OCI-M1 (cell line): ENCODE data around the gene CUX1.
A peak's percentile ranks its signal among the peaks of the same experiment; 100 is the strongest.
"Not testable (repeated sequence)": the region's sequence is repeated elsewhere in the genome, so short reads cannot be mapped to it uniquely, and the experiment has no call there.

ENCODE experiments used
- DNase-seq: peaks from one replicate; lab custom pipeline; 2025; lab: John Stamatoyannopoulos, UW

Gene CUX1

DNA sequence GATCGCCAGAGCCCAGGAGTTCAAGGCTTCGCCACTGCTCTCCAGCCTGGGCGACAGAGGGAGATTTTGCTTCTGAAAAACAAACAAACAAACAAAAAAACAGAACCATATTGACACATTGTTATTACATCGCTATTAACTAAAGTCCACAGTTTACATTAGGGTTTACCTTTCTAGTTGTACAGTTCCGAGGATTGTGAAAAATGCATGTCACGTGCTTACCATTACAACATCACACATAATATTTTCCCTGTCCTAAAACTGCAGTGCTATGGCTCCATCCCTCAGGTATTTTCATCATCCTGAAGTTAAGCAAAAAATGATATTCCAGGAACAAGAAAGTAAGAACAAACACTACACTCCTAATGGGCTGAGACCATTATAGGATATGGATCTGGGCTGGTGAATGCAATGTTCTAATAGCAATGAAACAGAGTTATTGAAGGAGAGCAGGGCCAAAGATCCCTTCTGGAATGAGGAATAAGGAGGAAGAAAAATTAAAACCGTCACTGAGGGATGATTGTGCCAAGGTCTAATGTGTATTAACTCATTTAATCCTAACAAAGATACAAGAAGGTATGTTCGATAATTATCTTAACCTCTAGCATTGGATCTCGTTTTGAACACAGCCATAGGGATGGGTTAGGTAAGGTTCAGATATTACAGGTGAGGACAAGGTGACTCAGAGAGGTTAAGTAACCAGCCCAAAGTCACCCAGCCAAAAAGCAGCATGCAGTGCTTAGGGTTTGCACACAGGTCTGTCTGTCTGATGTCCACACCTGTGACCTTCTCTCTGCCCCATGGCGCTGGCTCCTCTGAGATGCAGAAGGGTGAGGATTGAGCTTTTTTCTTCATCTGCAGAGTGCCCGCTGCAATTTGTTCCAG lies 14.0 kb upstream of the CUX1 start:
- DNase-seq = no peak

- DNase-seq = no peak
Measured at GRCh38 chr7:101804088-101804963, 13.1 kb upstream of the CUX1 start.

DNA sequence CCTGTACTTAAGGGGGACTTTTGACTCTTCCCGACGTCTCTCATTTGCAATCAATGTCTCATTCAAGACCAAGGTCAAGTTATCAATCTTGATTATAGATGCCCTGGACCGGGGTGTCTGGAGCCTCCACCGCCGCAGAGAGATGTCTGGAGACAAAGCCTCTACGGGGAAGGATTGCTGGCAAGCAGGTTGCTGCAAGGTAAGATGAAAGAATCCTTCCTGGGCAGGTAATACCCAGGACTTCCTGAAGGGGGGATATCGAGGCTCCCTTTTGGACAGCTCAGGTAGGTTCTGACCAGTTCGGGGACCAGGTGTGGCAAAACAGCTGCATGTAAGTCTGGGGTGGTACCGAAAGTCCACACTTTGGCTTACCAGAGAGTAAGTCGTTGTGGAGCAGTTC lies 12.5 kb upstream of the CUX1 start:
- DNase-seq = no peak

DNA sequence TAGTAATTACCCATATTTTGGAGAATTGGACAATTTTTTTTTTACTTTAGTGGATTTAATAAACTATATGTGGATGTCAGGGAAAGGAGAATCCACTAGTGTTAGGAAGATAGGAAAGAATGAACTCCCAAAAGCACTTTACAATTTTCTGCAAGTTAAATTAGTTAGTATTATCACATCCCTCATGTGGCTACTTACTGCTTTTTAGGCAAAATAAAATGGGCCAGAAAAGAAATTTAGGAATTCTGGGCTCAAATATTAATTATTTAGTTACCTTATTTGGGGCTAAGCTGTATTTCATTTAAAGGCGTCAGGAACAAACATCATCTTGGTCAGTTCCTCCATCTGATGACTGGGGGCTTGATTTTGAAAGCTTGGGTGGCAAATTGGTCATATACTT lies 4.8 kb upstream of the CUX1 start:
- no peak for DNase-seq

DNA sequence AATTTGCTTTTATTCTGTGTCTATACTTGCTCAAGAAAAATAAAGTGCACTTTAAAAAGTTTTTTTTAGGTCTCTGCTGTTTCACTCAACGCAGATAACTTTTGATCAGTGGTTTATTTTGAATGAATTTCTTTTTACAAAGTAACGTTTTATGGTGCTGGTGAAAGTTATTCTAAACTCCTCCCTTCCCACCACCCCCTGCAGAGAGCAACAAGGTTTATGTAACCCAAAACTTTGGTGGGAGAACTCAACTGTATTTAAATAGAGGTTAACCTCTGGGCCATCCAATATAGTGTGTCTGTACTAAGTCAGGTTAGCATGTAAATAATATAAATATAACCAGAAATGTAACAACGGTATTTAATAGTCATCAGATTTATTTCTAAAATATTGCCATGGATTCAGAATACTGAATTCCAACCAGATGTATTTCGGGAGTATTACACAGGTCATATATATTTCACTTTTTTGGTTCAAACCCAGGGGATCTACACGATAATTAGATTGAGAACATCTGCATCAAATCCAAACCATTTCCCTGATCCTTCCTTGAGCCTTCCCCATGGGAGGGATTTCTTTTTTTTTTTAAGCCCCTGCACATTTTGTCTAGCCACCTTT lies 3.9 kb upstream of the CUX1 start:
- DNase-seq = no peak

DNA sequence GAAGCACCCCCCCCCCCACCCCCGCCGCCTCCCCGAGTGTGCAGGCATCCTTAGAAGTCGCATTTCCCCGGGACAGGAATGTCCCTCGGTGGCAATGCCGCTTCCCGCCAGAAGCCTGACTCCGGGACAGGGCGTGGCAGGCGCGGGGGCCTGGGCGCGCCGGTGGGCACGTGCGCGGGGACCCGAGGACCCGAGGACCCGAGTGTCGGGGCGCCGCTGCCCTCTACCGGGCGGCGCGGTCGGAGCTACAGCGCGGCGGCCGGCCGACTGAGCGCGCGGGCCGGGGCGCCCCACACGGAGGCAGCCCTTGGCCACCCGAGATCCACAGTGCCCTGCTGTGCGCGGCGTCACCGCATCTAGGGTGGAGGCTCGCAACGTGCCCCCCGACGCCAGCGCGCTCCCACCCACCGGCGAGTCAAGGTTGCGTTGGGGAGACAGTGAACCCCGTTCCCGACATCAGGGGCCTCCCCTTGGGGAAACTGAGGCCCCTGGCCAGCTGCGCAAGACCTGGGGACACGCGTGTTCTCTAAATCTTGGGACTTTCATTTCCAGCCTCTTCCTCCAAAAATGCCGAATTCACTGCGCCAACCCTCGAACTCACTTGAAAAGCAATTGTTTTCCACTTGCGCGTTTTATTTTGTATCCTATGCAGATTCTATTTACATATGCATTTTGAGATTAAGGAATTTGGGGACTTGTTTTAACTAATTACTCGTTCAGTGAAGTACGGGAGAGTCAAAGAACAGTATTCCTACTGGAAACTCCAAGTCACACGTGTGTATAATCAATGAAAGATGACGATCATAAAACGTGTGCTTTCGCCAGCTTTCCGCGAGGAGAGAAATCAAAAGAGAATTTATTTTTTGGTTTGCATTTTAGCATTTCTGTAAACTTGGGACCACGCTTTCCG lies 3.1 kb upstream of the CUX1 start:
- peak; percentile 69 for DNase-seq

DNA sequence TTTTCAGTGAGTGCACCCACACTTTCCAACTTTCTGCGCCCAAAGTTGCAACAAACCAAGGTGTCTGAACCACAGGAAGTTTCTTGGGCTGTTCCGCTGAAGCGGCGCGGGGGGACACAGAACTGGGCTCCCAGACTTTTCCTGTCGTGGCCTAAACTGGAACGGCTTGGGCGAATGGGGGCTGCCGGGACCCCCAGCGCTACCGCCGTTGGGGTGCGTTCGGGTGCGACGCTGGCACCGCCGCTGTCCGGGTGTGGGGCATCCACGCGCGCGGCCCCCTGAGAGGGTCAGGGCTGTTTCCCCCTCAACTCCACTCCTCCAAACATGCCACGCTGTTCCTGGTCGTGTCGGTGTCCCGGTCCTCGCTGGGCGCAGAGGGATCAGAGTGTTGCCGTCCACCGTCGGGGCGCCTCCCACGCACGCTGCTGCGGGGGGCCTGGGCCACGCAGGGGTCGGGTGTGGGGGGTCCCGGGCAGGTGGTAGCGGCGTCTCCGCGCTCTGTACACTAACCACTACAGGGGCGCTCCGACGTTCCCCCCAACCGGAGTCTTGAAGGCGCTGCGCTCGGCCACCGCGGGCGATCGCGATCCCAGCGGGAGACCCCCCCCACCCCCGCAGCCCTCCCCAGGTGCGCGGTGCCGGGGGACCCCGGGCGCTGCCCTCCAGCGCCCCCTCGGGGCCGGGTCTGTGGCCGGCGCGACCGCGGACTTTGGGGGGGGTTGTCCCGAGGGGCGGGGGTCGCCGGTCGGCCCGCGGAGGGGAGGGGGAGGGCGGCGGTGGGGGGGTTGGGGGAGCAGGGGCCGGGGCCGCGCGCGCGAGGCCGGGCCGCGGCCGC lies 2.2 kb upstream of the CUX1 start:
- peak; percentile 72 for DNase-seq

- peak; percentile 80 for DNase-seq
Measured at GRCh38 chr7:101815826-101816594, 1.4 kb upstream of the CUX1 start.

- DNase-seq = peak; percentile 41
Measured at GRCh38 chr7:101816595-101817470, 593 bp upstream of the CUX1 start.

GRCh38 chr7:101818287-101819071 lies 1.1 kb downstream of the CUX1 start:
- no peak for DNase-seq

GRCh38 chr7:101819183-101819582 lies 1.8 kb downstream of the CUX1 start:
- no peak for DNase-seq

GRCh38 chr7:101819913-101820522 lies 2.6 kb downstream of the CUX1 start:
- DNase-seq = no peak

DNA sequence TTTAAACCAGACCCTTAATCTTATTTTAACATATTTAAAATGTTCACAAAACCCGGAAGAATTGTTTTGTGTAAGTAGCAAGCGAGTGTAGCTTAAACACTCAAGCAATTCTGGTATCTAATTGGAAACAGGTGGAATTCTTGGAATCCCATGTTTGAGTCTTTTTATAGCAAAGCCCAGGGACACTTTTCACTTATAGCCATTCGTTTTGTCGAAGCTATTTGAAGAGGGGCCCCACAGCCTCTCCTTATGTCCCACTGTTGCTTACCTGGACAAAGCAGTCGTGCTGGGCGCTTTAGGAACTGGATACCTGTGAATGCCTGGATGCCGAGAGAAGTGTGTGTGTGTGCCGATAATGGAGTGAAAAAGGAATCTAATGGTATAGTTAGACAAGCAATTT lies 3.3 kb downstream of the CUX1 start:
- no peak for DNase-seq

DNA sequence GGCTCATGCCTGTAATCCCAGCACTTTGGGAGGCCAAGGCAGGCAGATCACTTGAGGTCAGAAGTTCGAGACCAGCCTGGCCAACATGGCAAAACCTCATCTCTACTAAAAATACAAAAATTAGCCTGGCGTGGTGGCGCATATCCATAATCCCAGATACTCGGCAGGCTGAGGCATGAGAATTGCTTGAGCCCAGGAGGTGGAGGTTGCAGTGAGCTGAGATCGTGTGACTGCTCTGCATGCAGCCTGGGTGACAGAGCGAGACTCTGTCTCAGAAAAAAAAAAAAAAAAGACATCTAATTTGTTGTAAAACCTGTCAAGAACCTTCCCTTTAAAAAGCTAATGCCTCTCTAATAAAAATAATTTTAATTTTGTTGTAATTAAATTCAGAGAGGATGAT lies 5.2 kb downstream of the CUX1 start:
- not testable (repeated sequence) for DNase-seq

- DNase-seq = no peak
Measured at GRCh38 chr7:101823096-101823495, 5.7 kb downstream of the CUX1 start.

DNA sequence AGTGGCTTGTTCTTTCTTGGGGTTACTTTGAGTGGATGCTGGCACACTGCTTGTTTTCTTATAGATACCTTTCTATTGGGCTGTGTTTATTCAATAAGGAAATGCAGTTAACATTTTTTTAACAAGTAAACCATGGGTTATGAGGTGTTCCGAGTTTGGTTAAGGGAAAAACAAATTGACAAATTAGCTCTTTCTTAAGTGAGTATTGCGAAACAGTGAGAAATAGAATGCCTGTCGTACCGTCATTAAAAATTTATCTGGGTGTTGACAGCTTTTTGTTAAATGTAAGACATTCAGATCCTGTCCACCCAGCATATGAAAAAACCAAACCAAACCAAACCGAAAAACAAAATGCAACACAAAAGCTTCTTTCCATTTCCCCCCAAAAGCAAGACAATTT lies 6.2 kb downstream of the CUX1 start:
- DNase-seq = no peak

DNA sequence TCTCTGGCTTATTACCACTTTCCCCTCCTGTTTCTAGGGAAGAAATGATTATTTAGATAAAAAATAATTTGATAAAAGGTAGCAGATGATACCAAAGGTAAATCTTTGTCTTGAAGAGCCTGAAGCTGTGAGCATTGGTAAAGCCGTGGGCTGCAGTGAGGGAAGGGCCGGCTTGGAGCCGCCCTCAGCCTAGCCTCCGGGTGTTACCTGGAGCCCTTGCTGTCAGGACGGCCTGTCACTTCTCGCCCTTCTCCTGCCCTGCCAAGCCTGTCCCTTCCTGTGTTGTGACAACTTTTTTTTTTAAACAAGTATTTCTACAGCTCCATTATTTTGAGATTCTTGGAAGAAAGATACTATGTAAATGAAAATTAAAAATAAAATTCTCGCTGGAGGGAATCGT lies 7.0 kb downstream of the CUX1 start:
- DNase-seq = no peak
